OCI-LY1 (cell line): ENCODE results near the gene PLCD3.

Source experiments
- EZH2 ChIP-seq: fragments of 200-600 bp; sonication (generic), shearing (Covaris generic); IDR thresholded peaks from 2 replicates; pipeline ENCODE4 v1.8.0; 2017; ENCODE audit warnings: borderline replicate concordance, mixed run types, mild to moderate bottlenecking, antibody characterized with exemption, low read length, moderate library complexity, mixed read lengths
- TF ChIP-seq, protein P1 (sequence below): fragments of 200-600 bp; sonication (generic), shearing (Covaris generic); IDR thresholded peaks from 2 replicates; pipeline ENCODE4 v1.5.1; 2017; ENCODE audit warnings: mild to moderate bottlenecking, antibody characterized with exemption, low read length, moderate library complexity, mixed read lengths

DNA sequence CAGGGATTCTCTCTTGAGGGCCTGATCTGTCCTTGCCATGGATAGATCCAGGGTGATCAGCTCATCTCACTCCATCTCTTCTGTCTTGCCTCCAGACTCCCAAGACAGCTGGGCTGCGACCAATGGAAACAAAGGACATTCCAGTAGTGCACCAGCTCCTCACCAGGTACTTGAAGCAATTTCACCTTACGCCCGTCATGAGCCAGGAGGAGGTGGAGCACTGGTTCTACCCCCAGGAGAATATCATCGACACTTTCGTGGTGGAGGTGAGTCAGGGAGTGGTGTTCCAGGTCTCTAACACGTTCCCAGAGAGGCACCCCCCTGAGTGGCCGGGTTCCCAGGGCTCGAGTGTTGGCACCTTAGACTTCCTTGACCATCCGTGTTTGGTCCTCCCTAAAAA lies 29.5 kb downstream of the PLCD3 start:
- TF ChIP-seq, protein P1, sequence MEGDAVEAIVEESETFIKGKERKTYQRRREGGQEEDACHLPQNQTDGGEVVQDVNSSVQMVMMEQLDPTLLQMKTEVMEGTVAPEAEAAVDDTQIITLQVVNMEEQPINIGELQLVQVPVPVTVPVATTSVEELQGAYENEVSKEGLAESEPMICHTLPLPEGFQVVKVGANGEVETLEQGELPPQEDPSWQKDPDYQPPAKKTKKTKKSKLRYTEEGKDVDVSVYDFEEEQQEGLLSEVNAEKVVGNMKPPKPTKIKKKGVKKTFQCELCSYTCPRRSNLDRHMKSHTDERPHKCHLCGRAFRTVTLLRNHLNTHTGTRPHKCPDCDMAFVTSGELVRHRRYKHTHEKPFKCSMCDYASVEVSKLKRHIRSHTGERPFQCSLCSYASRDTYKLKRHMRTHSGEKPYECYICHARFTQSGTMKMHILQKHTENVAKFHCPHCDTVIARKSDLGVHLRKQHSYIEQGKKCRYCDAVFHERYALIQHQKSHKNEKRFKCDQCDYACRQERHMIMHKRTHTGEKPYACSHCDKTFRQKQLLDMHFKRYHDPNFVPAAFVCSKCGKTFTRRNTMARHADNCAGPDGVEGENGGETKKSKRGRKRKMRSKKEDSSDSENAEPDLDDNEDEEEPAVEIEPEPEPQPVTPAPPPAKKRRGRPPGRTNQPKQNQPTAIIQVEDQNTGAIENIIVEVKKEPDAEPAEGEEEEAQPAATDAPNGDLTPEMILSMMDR: no peak
- no peak for TF ChIP-seq EZH2
